ENCODE results near the gene TPCN1.

TPCN1 gene

GRCh38 chr12:113268621-113269020 lies 47.4 kb downstream of the TPCN1 start:
- Histone ChIP-seq H3K36me3 (replicated peaks in 1 of 2; ENCODE audit: control insufficient read depth in 2 of 2, insufficient read depth in 2 of 2, low read length in 2 of 2) (no peaks in the 10 kb centered on the region), H2BK15ac (ENCODE audit: low read length) (no peak overlapping the region), H3K4ac (ENCODE audit: low read length) (no peak overlapping the region), H3K9ac (ENCODE audit: low read depth, low read length, poor library complexity) (no peak overlapping the region), H2BK5ac (ENCODE audit: low read length) (peak overlapping the region; percentile 59), H2AK5ac (ENCODE audit: low read depth, low read length) (peak overlapping the region; percentile 24), H2AFZ (ENCODE audit: low read length) (no peak overlapping the region), H3K23ac (ENCODE audit: low read depth, low read length, poor library complexity) (no peak overlapping the region), H3K9me3 (replicated peaks in 1 of 2; ENCODE audit: control insufficient read depth in 2 of 2, insufficient read depth in 1 of 2, low read depth in 1 of 2, low read length in 2 of 2) (no peaks in the 10 kb centered on the region), H2BK12ac (ENCODE audit: low read length) (no peak overlapping the region), H3K4me2 (ENCODE audit: insufficient read depth, low read length, poor library complexity, severe bottlenecking) (no peak overlapping the region), H3K14ac (ENCODE audit: low read length) (no peak overlapping the region), H3K4me3 (ENCODE audit: low read length in 2 of 2) (no peak overlapping the region), H4K91ac (ENCODE audit: low read depth, low read length, poor library complexity) (no peak overlapping the region), H4K8ac (ENCODE audit: low read depth, low read length) (no peak overlapping the region), H3K4me1 (ENCODE audit: control insufficient read depth in 2 of 2, insufficient read depth in 1 of 2, low read depth in 1 of 2, low read length in 2 of 2) (peaks cover 14 to 17% of the 10 kb centered on the region in 2 donors), H2BK120ac (ENCODE audit: low read depth, low read length) (no peak overlapping the region), H3K27me3 (ENCODE audit: control insufficient read depth in 3 of 3, insufficient read depth in 3 of 3, low read depth in 1 of 3, low read length in 3 of 3) (no peaks in the 10 kb centered on the region), H3K18ac (ENCODE audit: low read length) (no peak overlapping the region), H3K27ac (replicated peaks; ENCODE audit: low read length) (no peak overlapping the region), H3K79me1 (ENCODE audit: low read depth, low read length) (no peaks in the 10 kb centered on the region)
- no peak for DNase-seq (ENCODE audit: low spot score)
- WGBS, 2 donors (ENCODE audit: extremely low coverage in 2 of 2, insufficient read length in 2 of 2, insufficient replicate concordance in 1 of 2), result no CpG with 5 or more reads among the region's 19 CpGs

- WGBS, 2 donors (ENCODE audit: extremely low coverage in 2 of 2, insufficient read length in 2 of 2, insufficient replicate concordance in 1 of 2), result no CpG with 5 or more reads among the region's 12 CpGs
- Histone ChIP-seq H2AFZ (ENCODE audit: low read length) (no peak overlapping the region), H3K36me3 (replicated peaks in 1 of 2; ENCODE audit: control insufficient read depth in 2 of 2, insufficient read depth in 2 of 2, low read length in 2 of 2) (no peaks in the 10 kb centered on the region), H3K27me3 (ENCODE audit: control insufficient read depth in 3 of 3, insufficient read depth in 3 of 3, low read depth in 1 of 3, low read length in 3 of 3) (no peaks in the 10 kb centered on the region), H3K27ac (replicated peaks; ENCODE audit: low read length) (no peak overlapping the region), H3K14ac (ENCODE audit: low read length) (peak overlapping the region; percentile 49), H3K9me3 (replicated peaks in 1 of 2; ENCODE audit: control insufficient read depth in 2 of 2, insufficient read depth in 1 of 2, low read depth in 1 of 2, low read length in 2 of 2) (no peaks in the 10 kb centered on the region), H4K8ac (ENCODE audit: low read depth, low read length) (no peak overlapping the region), H3K18ac (ENCODE audit: low read length) (peak overlapping the region; percentile 54), H3K79me1 (ENCODE audit: low read depth, low read length) (no peaks in the 10 kb centered on the region), H3K23ac (ENCODE audit: low read depth, low read length, poor library complexity) (no peak overlapping the region), H3K9ac (ENCODE audit: low read depth, low read length, poor library complexity) (peak overlapping the region; percentile 61), H2BK12ac (ENCODE audit: low read length) (no peak overlapping the region), H2AK5ac (ENCODE audit: low read depth, low read length) (no peak overlapping the region), H3K4me1 (ENCODE audit: control insufficient read depth in 2 of 2, insufficient read depth in 1 of 2, low read depth in 1 of 2, low read length in 2 of 2) (peaks cover 14 to 19% of the 10 kb centered on the region in 2 donors), H2BK120ac (ENCODE audit: low read depth, low read length) (no peak overlapping the region), H2BK15ac (ENCODE audit: low read length) (no peak overlapping the region), H3K4me3 (ENCODE audit: low read length in 2 of 2) (peak overlapping the region in 1 of 2 donors; percentile 62), H3K4ac (ENCODE audit: low read length) (no peak overlapping the region), H2BK5ac (ENCODE audit: low read length) (no peak overlapping the region), H3K4me2 (ENCODE audit: insufficient read depth, low read length, poor library complexity, severe bottlenecking) (no peak overlapping the region), H4K91ac (ENCODE audit: low read depth, low read length, poor library complexity) (no peak overlapping the region)
- DNase-seq (ENCODE audit: low spot score), result no peak
Measured at GRCh38 chr12:113269257-113269943, 48.1 kb downstream of the TPCN1 start.

- Histone ChIP-seq H3K27me3 (ENCODE audit: control insufficient read depth in 3 of 3, insufficient read depth in 3 of 3, low read depth in 1 of 3, low read length in 3 of 3) (no peaks in the 10 kb centered on the region), H3K79me1 (ENCODE audit: low read depth, low read length) (no peaks in the 10 kb centered on the region), H3K9ac (ENCODE audit: low read depth, low read length, poor library complexity) (no peak overlapping the region), H3K4me2 (ENCODE audit: insufficient read depth, low read length, poor library complexity, severe bottlenecking) (no peak overlapping the region), H3K18ac (ENCODE audit: low read length) (no peak overlapping the region), H3K4me3 (ENCODE audit: low read length in 2 of 2) (no peak overlapping the region), H3K36me3 (replicated peaks in 1 of 2; ENCODE audit: control insufficient read depth in 2 of 2, insufficient read depth in 2 of 2, low read length in 2 of 2) (no peaks in the 10 kb centered on the region), H3K4ac (ENCODE audit: low read length) (no peak overlapping the region), H2BK120ac (ENCODE audit: low read depth, low read length) (no peak overlapping the region), H4K8ac (ENCODE audit: low read depth, low read length) (no peak overlapping the region), H2AFZ (ENCODE audit: low read length) (no peak overlapping the region), H2BK15ac (ENCODE audit: low read length) (no peak overlapping the region), H3K4me1 (ENCODE audit: control insufficient read depth in 2 of 2, insufficient read depth in 1 of 2, low read depth in 1 of 2, low read length in 2 of 2) (peaks cover 14 to 19% of the 10 kb centered on the region in 2 donors), H3K23ac (ENCODE audit: low read depth, low read length, poor library complexity) (no peak overlapping the region), H3K14ac (ENCODE audit: low read length) (no peak overlapping the region), H2BK12ac (ENCODE audit: low read length) (no peak overlapping the region), H3K9me3 (replicated peaks in 1 of 2; ENCODE audit: control insufficient read depth in 2 of 2, insufficient read depth in 1 of 2, low read depth in 1 of 2, low read length in 2 of 2) (no peaks in the 10 kb centered on the region), H2BK5ac (ENCODE audit: low read length) (no peak overlapping the region), H3K27ac (replicated peaks; ENCODE audit: low read length) (no peak overlapping the region), H2AK5ac (ENCODE audit: low read depth, low read length) (no peak overlapping the region), H4K91ac (ENCODE audit: low read depth, low read length, poor library complexity) (no peak overlapping the region)
- no peak for DNase-seq (ENCODE audit: low spot score)
- no CpG with 5 or more reads among the region's 11 CpGs for WGBS, 2 donors (ENCODE audit: extremely low coverage in 2 of 2, insufficient read length in 2 of 2, insufficient replicate concordance in 1 of 2)
Measured at GRCh38 chr12:113270709-113271009, 49.4 kb downstream of the TPCN1 start.

DNA sequence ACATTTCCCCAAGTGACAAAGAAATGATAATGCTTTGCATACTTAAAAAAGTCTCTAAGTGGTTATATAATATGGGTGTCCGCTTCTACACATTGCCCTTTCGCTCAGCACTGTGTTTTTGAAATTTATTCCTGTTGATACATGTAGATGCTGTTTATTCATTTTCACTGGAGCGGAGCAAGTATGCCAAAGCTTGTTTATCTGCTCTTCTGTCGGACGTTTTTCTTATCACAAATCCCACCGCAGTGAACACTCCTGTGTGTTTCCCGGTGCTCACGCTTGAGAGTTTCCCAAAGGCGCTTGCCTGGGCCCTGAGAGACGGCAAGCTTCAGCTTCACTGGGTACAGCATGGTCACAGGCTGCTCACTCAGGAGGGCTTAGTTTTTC lies 50.2 kb downstream of the TPCN1 start:
- no peaks in the 10 kb centered on the region for H3K9me3 ChIP-seq (replicated peaks in 1 of 2; ENCODE audit: control insufficient read depth in 2 of 2, insufficient read depth in 1 of 2, low read depth in 1 of 2, low read length in 2 of 2)
- peaks cover 17 to 26% of the 10 kb centered on the region in 2 donors for H3K4me1 ChIP-seq (ENCODE audit: control insufficient read depth in 2 of 2, insufficient read depth in 1 of 2, low read depth in 1 of 2, low read length in 2 of 2)
- H3K23ac ChIP-seq (ENCODE audit: low read depth, low read length, poor library complexity), result no peak overlapping the region
- no peak overlapping the region for H3K9ac ChIP-seq (ENCODE audit: low read depth, low read length, poor library complexity)
- H3K4me3 ChIP-seq (ENCODE audit: low read length in 2 of 2), result no peak overlapping the region
- no peak overlapping the region for H2BK120ac ChIP-seq (ENCODE audit: low read depth, low read length)
- no peak overlapping the region for H2AK5ac ChIP-seq (ENCODE audit: low read depth, low read length)
- peak overlapping the region; percentile 25 for H2AFZ ChIP-seq (ENCODE audit: low read length)
- no peak overlapping the region for H2BK5ac ChIP-seq (ENCODE audit: low read length)
- no peaks in the 10 kb centered on the region for H3K79me1 ChIP-seq (ENCODE audit: low read depth, low read length)
- no peak overlapping the region for H2BK12ac ChIP-seq (ENCODE audit: low read length)
- H3K27ac ChIP-seq (replicated peaks; ENCODE audit: low read length), result no peak overlapping the region
- H3K27me3 ChIP-seq (ENCODE audit: control insufficient read depth in 3 of 3, insufficient read depth in 3 of 3, low read depth in 1 of 3, low read length in 3 of 3), result no peaks in the 10 kb centered on the region
- no peak overlapping the region for H4K8ac ChIP-seq (ENCODE audit: low read depth, low read length)
- no peak overlapping the region for H2BK15ac ChIP-seq (ENCODE audit: low read length)
- DNase-seq (ENCODE audit: low spot score), result no peak
- no peak overlapping the region for H3K4me2 ChIP-seq (ENCODE audit: insufficient read depth, low read length, poor library complexity, severe bottlenecking)
- H3K4ac ChIP-seq (ENCODE audit: low read length), result no peak overlapping the region
- no peak overlapping the region for H3K14ac ChIP-seq (ENCODE audit: low read length)
- H4K91ac ChIP-seq (ENCODE audit: low read depth, low read length, poor library complexity), result no peak overlapping the region
- no peaks in the 10 kb centered on the region for H3K36me3 ChIP-seq (replicated peaks in 1 of 2; ENCODE audit: control insufficient read depth in 2 of 2, insufficient read depth in 2 of 2, low read length in 2 of 2)
- H3K18ac ChIP-seq (ENCODE audit: low read length), result peak overlapping the region; percentile 60
- no CpG with 5 or more reads among the region's 10 CpGs for WGBS, 2 donors (ENCODE audit: extremely low coverage in 2 of 2, insufficient read length in 2 of 2, insufficient replicate concordance in 1 of 2)
